Epithelial cell of esophagus (primary cell): ENCODE data around the gene SPATA31C1.

ENCODE experiments used
- DNase-seq: peaks from one replicate; pipeline ENCODE4 v3.0.0; 2010; ENCODE audit warnings: low read depth
- H3K4me3 ChIP-seq: 2 replicates; pipeline ENCODE4 v1.5.1; 2011; ENCODE audit warnings: mild to moderate bottlenecking, low read length, control low read depth
- TF ChIP-seq, protein P1 (sequence below): IDR thresholded peaks from 2 replicates; pipeline ENCODE4 v1.5.1; 2011; ENCODE audit warnings: low read depth, mild to moderate bottlenecking, low read length, control low read depth, inconsistent platforms; ENCODE audit not compliant: insufficient read depth; ENCODE audit errors: missing control alignments

The SPATA31C1 gene

DNA sequence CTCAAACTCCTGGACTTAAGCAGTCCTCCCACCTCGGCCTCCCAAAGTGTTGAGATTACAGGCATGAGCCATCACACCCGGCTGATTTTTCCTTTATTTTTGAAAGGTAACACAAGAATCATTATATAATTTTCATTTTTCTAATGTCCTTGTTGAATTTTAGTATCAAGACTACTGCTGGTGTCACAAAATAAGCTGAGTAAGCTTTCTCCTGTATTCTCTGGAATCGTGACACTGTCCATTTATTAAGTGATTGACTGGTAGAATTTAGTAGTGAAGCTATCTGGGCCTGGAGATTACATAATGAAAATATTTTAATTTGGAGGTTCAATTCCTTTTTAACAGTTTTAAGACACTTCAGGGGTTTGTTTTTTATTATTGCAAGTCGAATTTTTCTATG is 47.1 kb downstream of the SPATA31C1 start:
- DNase-seq: no peak
- TF ChIP-seq, protein P1, sequence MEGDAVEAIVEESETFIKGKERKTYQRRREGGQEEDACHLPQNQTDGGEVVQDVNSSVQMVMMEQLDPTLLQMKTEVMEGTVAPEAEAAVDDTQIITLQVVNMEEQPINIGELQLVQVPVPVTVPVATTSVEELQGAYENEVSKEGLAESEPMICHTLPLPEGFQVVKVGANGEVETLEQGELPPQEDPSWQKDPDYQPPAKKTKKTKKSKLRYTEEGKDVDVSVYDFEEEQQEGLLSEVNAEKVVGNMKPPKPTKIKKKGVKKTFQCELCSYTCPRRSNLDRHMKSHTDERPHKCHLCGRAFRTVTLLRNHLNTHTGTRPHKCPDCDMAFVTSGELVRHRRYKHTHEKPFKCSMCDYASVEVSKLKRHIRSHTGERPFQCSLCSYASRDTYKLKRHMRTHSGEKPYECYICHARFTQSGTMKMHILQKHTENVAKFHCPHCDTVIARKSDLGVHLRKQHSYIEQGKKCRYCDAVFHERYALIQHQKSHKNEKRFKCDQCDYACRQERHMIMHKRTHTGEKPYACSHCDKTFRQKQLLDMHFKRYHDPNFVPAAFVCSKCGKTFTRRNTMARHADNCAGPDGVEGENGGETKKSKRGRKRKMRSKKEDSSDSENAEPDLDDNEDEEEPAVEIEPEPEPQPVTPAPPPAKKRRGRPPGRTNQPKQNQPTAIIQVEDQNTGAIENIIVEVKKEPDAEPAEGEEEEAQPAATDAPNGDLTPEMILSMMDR: no peak
- H3K4me3 ChIP-seq: no peak overlapping the region

DNA sequence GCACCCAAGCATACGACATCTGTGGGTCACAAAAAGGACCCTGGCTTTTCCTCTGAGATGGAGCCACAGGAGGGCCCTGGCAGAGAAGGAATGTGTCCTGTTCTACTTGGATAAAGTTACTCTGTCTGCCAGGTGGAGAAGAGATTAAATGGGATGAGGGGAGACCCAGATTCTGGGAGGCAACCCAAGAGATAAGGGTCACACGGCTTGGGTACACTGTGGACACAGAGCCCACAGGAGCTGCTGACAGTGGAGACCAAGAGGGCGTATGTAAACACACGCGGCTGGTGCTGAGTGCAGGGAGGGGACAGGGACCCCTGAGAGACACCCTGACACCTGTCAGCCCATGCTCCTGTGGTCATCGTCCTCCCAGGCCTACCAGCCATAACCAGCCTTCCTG is 50.4 kb downstream of the SPATA31C1 start:
- TF ChIP-seq, protein P1: no peak
- DNase-seq: no peak
- no peak overlapping the region for H3K4me3 ChIP-seq

DNA sequence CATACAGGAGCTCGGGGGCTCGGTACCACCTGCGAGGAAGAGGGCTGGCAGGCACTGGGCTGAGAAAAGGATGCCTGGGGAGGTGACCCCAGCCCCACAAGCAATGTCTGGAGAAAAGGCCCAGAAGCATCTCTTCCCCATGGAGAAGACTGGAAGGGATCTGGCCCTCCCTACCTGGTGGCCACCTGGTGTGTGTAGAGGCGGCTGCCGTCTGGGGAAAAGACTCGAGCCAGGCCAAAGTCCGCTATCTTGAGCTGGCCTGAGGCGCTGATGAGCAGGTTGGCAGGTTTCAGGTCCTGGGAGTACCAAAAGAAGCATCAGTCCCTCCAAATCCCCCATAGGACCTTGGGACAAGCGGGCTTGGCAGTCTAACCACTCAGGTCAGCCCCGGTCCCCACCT is 52.8 kb downstream of the SPATA31C1 start:
- DNase-seq: no peak
- H3K4me3 ChIP-seq: no peak overlapping the region
- TF ChIP-seq, protein P1: no peak

DNA sequence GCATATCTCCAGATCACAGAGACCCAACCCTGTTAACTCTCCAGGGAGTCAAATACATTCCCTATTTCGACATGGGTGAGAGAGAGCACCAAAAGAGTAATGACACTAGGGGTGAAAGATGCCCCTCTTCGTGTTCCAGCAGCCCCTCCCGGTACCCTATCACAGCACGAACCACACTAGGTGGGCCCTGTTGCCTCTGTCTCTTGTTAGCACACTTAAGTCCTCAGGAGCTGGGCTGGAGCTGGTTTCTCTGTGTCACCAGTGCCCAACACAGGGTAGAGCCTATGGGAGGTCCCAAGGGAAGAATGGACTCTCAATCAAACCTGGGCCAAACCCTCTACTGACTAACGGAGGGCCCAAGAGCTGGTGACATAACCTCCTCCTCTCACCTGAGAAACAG is 55.4 kb downstream of the SPATA31C1 start:
- no peak overlapping the region for H3K4me3 ChIP-seq
- DNase-seq: no peak

More for the DNA sequence above, 55.4 kb downstream of the SPATA31C1 start:
- TF ChIP-seq, protein P1: no peak
